RPMI7951 (cell line): ENCODE data around the gene MYLK. TPM values are rescaled to one million over a fixed set of nuclear protein-coding genes. Genes with fewer than 3 reads are reported as not detected.
A peak's percentile ranks its signal among the peaks of the same experiment; 100 is the strongest.
"Not testable (repeated sequence)": the region's sequence is repeated elsewhere in the genome, so short reads cannot be mapped to it uniquely, and the experiment has no call there.

Source experiments
- DNase-seq: peaks from one replicate; pipeline ENCODE4 v3.0.0-alpha.2; 2012; ENCODE audit warnings: low read depth
- total RNA-seq: library from RNA; depleted of rRNA; stranded (reverse); fragments of >200 nt; shearing (Covaris generic); gene quantifications from 2 replicates; pipeline ENCODE4 v1.2.3, GENCODE V29; 2014

Gene MYLK
- total RNA-seq, 1 experiment from 2014 or later = 103 TPM

- DNase-seq = peak; percentile 77
Observed at GRCh38 chr3:123723522-123724168, 160.5 kb downstream of the MYLK start.

DNA sequence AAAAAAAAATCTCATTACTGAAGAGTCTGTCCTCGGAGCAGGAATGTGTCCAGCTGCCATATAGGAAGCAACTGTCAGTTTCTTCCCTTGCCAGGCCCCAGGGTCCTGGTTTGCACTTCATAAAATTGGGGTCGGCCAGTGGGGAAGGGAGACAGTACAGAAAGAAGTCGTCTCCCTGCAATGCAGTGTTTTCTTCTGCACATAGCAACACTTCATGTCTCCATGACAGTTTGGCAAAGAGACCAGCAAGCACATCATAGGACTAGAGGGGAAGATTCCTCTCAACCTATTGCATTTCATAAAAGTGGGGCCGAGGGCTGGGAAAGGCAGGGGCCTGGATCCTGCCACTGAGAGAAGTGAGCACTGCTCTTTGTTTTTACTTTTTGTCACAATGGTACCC is 161.1 kb downstream of the MYLK start:
- no peak for DNase-seq

- DNase-seq = no peak
Observed at GRCh38 chr3:123722456-123722855, 161.7 kb downstream of the MYLK start.

DNA sequence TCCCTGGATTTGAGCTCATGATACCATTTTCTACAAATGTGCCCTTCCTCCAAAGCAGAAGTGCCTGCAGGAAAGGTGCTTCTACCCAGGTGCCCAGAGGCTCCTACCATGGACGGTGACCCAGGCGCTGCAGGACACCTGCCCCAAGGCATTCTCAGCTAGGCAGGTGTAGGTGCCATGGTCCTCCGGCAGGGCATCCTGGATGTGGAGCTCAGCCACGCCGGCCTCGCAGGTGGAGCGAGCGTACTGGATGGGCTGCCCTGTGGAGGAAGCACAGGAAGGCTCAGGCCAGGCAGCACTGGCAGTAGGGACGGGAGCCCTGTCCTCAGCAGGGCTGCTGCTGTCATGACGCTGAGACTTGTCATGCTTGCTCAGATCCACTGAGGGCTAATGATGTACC is 162.1 kb downstream of the MYLK start:
- DNase-seq = no peak

DNA sequence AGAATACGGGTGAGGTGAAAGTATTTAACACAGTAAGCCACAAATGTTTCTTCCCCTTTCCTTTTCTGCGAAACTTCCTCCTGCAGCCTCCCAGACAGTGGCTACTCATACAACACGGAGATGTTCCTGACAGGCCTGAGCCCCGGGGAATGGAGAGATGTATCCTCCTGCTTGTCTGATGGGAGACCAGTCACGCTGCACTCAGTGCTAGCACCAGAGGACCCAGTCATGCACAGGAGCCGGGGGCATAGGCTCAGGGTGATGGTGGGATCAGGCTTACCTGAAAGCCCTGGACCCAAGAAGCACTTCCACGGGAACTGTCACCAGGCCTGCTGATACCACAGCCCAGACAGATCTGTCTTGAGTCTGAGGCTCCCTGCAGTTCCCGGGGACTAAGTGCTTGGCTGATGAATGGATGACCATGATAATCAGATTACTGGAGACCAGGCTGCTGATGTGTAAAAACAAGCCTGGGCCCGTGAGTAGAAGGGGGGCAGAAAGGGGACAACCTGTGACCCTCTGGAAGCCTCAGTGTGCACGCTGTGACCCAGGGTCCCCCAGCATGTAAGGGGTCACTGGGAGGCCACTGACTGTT is 162.9 kb downstream of the MYLK start:
- not testable (repeated sequence) for DNase-seq

DNA sequence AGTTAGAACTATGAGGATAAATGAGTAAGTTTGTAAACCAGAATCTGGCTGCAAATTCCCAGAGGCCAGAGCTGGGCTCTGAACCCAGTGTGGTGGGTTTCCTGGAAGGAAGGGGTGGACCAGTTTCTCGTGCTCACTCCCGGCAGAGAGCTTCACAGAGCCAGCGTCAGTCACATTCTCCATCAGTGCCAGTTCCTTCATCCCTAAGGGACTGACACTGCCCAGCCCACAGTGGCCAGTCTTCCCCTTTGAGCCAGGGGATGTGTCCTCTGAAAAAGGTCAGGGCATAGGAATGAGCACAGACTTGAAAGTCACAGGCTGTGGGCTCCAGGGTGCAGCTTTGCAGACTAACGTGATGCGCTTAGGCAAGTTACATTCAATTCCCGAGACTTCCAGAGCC is 163.5 kb downstream of the MYLK start:
- DNase-seq = no peak

DNA sequence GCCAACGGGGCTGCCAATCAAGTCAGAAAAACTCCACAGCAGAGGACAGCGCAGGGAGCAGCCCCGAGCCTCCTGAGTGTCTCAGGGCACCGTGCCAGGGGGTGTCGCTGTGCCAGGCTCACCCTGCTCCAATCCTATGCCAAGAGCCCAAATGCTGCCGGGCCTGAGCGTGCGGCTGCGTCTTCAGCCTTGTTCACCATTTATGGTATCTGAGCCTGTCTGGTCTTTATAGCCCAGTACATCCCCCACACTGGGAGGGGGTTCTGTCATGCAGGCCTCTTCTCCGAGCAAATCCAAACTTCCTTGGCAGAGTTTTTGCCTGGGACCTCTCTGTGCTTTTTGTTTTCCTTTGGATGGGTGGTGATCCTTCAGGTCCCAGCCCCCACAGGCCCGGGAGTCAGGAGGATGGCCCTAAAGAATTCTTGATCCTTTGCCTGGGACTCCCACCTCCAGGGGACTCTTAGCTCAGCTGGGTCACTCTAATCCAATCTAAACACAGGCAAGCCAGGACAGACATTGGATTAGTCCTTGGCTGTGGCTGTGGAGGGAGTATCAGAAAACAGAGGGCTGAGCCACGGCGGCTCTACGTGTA is 164.2 kb downstream of the MYLK start:
- no peak for DNase-seq

DNA sequence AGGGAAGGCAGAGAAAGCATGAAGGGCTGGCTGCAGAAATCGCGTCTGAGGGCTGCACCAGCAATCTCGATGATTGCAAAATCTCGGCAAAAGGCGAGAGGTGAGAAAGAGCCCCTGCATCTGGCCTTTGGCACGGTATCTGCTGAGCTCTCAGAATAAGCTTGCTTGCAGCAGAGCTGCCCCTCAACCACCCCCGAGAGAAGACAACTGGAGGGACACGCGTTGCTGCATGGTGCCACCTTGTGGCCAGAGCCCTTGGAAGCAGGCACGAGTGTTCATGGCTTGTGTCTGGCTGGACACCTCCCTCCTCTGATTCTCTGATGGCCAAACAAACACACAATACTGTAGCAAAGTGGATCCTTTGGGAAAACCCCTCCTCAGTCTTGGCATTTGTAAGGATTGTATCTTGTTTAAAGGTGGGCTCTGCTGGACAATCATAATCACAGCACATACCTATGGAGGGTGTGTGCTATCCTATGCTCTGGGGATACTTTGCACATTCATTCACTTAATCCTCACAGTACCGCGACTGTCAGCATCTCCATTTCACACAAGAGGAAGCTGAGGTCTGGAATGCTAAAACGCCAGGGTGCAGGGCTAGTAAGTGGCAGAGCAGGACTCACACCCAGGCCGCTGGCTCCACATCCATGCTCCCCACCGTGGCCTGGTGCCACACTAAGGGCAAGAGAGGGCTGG is 164.9 kb downstream of the MYLK start:
- peak; percentile 70 for DNase-seq

DNA sequence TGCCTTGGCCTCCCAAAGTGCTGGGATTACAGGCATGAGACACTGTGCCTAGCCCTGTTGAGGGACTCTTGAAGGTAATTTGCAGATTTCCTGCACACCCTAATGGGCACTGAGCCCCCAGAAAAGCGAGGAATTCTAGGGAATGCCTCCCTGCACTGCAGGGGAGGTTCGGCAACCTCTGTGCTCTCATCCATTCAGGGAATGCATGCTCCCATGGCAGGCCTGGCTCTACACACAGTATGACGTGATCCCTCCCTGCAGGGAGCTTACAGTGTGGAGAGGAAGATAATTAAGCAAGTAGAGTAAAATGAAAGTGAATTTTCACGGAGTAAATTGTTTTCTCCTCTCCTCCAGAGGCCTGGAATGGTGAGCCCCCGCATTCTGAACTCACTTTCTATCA is 166.0 kb downstream of the MYLK start:
- DNase-seq = no peak

GRCh38 chr3:123717451-123717850 is 166.7 kb downstream of the MYLK start:
- DNase-seq = peak; percentile 41

DNA sequence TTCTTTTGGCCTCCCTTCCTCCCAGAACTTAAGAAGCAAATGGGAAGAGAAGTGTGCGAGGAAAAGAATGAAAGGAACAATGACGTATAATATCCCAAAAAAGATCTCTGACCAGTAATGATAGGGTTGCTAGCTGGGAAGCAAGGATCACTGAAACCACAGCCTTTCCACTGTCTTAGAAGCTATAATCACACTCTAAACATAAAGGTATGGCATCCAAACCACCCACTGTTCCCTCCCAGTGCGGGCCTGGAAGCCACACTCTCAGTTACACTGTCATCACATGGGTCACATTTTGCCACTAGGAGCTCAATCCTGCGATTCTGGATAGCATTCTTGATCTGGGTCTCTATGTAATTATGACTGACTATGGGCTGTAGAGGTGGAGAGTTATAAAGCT is 167.7 kb downstream of the MYLK start:
- DNase-seq = no peak

DNA sequence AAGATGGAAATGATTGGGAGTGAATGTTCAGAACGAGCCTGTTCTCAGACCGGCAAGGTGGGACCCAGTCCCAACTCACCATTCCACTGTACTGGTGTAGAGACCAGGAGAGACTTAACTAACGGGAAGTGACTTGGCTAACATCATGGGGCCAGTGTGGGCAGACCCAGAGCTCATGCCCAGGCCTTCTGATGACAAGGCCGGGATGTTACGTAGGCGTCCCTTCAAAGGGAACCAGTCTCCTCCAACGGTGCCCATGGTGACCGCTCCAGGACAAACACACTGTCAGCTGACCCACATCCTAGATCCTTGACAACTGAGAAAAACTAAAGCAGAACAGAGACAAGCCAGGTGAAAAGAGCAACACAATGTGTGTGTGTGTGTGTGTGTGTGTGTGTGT is 170.9 kb downstream of the MYLK start:
- DNase-seq = no peak

- DNase-seq = no peak
Observed at GRCh38 chr3:123712077-123712860, 171.9 kb downstream of the MYLK start.

DNA sequence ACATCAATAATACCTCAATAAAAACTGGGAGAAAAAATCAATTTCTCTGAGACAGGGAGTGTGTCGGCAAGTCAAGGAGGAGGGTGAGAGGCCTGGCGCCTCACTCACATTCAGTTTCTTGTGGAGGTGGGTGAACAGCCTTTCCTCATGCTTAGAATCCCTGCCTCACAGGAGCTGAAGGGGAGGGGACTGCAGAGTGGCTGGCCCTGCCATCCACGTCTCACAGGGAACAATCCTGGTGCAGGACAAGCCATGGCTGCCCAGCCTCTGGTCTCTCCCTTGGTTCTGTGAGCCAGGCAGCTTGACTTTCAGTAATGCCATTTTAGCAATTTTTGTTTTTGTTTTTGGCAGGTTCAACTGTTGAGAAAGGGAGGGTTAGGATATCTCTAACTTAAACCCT is 172.8 kb downstream of the MYLK start:
- no peak for DNase-seq

DNA sequence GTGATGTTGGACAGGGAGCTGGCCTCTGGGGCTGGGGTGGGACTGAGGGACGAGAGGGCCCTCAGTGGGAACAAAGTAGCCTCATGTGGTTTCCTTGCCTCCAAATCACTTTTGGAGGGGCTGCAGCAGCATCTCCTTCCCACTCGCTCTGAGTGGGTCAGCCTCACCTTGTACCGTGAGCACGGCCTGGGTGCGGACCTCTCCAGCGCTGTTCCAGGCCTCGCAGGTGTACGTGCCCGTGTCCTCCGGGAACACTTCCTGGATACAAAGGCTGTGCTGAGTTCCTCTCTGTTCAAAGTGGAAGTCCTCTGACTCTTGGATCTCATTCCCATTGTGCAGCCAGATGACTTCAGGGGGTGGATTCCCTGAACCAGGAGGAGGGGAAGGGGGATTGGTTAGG is 175.6 kb downstream of the MYLK start:
- DNase-seq = no peak

DNA sequence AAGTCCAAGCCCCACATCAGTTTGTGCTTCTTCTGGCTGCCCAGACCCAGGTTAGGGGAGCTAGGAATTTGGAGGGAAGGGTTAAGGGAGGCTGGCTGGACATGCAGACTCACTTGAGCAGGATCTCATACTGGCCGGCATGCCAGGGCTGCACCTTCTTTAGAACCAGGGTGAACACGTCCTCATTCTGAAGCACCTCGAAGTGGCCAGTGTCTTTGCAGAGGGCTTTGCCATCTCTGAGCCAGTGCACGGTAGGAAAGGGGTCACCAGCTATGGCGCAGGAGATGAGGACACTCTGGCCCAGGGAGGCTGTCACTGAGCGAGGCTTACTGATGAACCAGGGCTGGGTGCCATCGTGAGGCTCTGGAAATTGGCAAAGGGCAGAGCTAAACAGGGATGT is 176.5 kb downstream of the MYLK start:
- DNase-seq = not testable (repeated sequence)

GRCh38 chr3:123706871-123707270 is 177.3 kb downstream of the MYLK start:
- DNase-seq = no peak

- no peak for DNase-seq
Observed at GRCh38 chr3:123705488-123706285, 178.4 kb downstream of the MYLK start.

GRCh38 chr3:123703663-123704062 is 180.5 kb downstream of the MYLK start:
- DNase-seq = not testable (repeated sequence)

DNA sequence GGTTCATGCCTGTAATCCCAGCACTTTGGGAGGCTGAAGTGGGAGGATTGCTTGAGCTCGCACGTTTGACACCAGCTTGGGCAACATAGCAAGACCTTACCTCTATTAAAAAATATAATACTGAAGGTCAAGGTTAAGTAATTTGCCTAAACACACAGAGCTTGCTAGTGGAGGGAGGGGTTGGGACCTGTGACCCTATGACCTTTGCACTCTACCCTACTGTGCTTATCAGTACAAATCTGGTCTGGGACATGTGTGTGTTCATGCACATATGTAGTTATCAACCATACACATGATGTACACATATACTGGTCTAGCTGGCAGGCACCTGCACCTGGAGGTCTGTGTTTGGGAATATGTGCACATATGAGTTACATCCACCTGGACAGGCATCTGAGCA is 181.4 kb downstream of the MYLK start:
- no peak for DNase-seq

DNA sequence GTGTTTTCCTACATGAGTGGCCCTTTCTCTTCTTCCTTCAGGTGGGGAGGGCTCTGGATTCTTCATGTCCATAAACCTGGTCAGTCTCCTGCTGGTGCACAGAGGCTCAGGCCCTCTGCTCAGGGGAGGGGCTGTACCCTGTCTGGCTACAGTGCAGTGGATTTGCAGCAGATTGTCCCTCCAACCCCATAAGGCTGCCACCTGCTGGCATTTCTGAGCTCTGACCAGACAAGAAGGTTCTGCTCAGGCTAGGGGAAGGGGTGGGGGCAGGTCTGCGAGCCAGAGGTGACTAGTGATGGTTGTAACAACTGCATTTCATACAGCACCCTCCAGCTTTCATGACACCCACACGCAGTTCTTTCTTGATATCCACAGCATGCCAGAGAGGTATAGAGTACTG is 182.1 kb downstream of the MYLK start:
- DNase-seq = peak; percentile 63
